GM10248 (cell line): ENCODE results near the gene ACSF3.

Experiments used
- CTCF ChIA-PET: fragments of 300-600 bp; sonication (Branson Sonifier 250); formaldehyde crosslinking; extraction: SDS; loops from one replicate; lab custom pipeline; 2021; ENCODE audit warnings: antibody characterized with exemption; lab: Yijun Ruan, JAX
- POLR2A ChIA-PET: fragments of 350-650 bp; sonication (Branson Sonifier 250); formaldehyde crosslinking; extraction: SDS; loops from one replicate; lab custom pipeline; 2020; ENCODE audit warnings: antibody characterized with exemption; lab: Yijun Ruan, JAX
- DNase-seq: peaks from one replicate; pipeline ENCODE4 v3.0.0; 2012; ENCODE audit errors: extremely low spot score
- CTCF ChIP-seq: IDR thresholded peaks from 2 replicates; pipeline ENCODE4 v1.5.1; 2012; ENCODE audit warnings: mild to moderate bottlenecking, low read depth; ENCODE audit errors: extremely low read depth, missing control alignments, control extremely low read depth

Gene ACSF3

GRCh38 chr16:89123831-89124100 is 30.1 kb downstream of the ACSF3 start:
- no peak for TF ChIP-seq CTCF
- ChIA-PET CTCF (interaction anchor here (1.3 kb wide), 1 partner anchor 43 kb away, joined by 3 read pairs; no protein-coding TSS in a partner anchor), POLR2A (no interaction called here)
- DNase-seq = no peak

GRCh38 chr16:89129378-89129777 is 35.7 kb downstream of the ACSF3 start:
- no peak for TF ChIP-seq CTCF
- ChIA-PET CTCF (no interaction called here), POLR2A (no interaction called here)
- no peak for DNase-seq

- TF ChIP-seq CTCF = no peak
- no peak for DNase-seq
- ChIA-PET POLR2A (no interaction called here), CTCF (no interaction called here)
These were observed 36.8 kb downstream of the ACSF3 start for GRCh38 chr16:89130448-89130847.

GRCh38 chr16:89131783-89132182 is 38.1 kb downstream of the ACSF3 start:
- CTCF ChIA-PET = no interaction called here
- no peak for DNase-seq
- no peak for TF ChIP-seq CTCF
- POLR2A ChIA-PET = no interaction called here

- CTCF ChIA-PET = no interaction called here
- no peak for TF ChIP-seq CTCF
- no peak for DNase-seq
- POLR2A ChIA-PET = no interaction called here
These were observed 38.7 kb downstream of the ACSF3 start for GRCh38 chr16:89132194-89133005.

GRCh38 chr16:89133457-89134127 is 39.9 kb downstream of the ACSF3 start:
- ChIA-PET POLR2A (interaction anchor here (0.6 kb wide), 1 partner anchor 36 kb away, joined by 3 read pairs; no protein-coding TSS in a partner anchor), CTCF (interaction anchor here (1.4 kb wide), 1 partner anchor 13 kb away, joined by 3 read pairs; no protein-coding TSS in a partner anchor)
- no peak for TF ChIP-seq CTCF
- DNase-seq = no peak
